HG02870 (cell line): Measurements from ENCODE around the gene FBXW8.

Source experiments
- ATAC-seq: cut with Tn5 transposase; IDR thresholded peaks from one replicate; pipeline ENCODE4 v1.9.1; 2021; ENCODE audit warnings: mild to moderate bottlenecking, moderate library complexity; ENCODE audit not compliant: unreplicated experiment

FBXW8 gene

DNA sequence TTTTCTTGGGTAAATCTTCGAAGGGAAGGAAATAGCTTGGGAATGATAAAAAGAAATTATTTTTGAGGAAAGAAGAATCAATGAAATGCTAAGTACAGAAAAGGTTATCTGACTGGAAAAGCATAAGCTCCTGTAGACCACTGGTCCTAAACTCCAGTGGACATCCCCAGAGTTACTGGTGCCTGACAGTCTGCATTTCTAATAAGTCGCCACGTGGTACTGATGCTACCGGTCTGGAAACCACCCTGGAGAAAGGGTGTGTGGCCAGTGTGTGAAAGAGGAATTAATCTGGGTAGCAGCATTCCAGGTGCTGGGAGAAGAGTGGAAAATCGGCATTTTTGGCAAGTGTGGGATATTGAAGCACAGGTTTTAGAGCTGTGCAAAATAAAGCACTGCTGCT, 73.3 kb downstream of the FBXW8 start:
- no peak for ATAC-seq

DNA sequence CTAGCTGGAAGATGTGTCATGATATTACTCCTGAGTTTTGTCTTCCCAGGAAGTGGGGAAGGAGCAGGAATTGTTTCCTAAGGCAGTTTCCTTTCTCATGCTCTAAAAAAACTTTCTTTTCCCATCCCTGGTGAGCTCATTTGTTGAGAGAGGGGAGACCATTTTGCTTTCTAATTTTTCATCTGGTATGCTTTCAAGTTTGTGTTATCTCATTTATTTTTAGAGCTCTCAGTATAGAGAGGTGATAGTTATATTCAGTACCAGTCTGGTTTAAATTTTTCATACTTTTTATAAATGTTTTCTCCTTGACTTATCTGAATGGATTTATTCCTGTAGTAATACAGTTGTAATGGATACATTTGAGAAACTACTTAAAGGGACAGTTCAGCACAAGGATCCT, 79.6 kb downstream of the FBXW8 start:
- ATAC-seq: no peak

DNA sequence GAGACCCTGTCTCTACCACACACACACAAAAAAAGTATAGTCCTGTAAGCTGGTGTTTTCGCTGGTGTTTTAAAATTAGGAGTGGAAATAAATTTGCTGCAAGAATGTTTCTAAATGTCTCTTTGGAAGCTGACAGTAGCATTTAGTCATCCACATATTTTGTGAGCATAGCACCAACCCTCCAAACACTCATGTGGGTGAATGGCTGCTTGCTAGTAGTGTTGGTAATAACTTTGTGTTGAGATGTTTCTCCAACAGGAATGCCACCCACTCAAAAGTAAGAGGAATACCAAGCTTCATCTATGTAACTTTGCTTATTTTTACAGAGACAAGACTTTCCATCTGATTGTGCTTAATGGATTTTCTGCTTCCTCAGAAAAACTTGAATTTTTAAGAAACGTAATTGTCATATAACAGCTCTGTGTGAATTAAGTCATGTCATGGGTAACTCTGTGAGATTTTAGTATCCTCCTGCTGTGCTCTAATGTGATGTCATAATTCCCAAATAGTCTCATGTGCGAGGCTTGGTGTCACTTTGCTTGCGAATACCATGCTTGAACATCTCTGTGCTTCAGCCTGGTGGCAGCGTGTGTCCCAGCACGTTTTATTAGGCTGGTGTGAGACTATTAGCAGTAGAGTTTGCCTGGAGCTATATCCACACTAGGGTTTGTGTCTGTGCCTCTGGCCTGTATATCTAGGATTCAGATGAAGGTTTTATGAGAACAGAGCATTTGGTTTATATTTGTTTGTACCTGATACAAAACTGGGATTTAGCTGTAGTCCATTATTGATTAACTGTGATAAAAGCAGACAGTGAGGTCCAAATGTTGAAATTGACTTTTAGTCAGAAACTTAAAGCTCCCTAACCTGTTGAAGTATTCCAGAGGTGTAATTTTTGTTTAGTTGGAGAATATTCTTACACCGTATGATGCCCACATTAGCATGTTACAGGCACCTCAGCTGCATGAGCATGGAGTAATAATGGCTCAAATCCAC, 80.5 kb downstream of the FBXW8 start:
- no peak for ATAC-seq

DNA sequence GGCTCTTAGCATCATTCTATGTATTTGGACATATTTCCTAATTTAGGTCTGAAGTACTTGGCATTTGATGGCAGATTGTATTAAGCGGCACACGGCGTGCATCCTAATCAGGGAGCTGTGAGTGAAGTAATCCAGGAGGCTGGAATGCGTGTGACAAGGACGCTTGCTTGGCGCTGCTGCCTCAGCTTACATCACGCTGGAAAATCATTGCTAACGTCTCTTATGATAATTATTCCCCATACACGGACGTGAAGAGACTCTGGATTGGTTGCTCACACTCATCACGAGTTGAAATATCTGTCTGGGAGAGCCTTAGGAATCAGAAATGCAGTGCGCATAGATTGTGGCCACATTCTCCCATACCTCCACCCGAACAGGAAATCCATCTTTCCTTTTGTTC, 85.3 kb downstream of the FBXW8 start:
- ATAC-seq: no peak

DNA sequence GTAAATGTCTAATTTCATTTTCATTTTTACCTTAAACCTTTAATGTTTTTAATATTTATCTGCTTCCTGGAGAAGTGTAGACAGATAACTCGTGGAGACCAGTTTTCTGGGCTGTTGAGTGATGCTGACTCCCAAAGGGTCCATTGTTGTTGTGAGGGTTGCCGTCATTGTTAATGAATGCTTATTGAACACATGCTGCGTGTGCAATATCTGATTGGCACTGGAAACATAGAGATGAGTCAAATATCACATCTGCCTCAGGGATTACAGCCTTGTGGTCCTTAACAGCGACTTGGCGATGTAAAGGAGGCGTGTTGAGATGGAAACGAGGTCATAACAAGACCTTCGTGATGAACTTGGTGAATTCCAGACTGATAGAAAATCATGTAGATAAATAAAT, 85.9 kb downstream of the FBXW8 start:
- ATAC-seq: no peak

DNA sequence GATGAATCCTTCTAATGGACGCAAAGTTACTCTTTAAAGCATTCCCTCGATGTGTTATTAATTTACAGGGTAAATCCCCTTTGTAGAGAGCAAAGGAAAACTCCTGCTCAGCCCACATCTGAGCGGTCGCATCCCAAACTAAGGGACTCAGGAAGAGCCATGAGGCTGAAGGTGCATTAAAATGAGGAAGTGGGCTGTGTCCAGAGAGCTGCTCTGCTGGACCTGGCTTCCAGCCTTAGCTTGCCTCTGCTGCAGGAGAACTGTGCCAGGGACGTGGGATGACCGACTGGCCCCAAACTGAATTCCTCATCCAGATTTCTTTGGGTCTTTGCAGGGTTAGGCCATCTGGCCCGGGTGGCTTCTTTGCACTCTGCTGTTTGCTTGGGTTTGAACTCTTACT, 88.3 kb downstream of the FBXW8 start:
- no peak for ATAC-seq

DNA sequence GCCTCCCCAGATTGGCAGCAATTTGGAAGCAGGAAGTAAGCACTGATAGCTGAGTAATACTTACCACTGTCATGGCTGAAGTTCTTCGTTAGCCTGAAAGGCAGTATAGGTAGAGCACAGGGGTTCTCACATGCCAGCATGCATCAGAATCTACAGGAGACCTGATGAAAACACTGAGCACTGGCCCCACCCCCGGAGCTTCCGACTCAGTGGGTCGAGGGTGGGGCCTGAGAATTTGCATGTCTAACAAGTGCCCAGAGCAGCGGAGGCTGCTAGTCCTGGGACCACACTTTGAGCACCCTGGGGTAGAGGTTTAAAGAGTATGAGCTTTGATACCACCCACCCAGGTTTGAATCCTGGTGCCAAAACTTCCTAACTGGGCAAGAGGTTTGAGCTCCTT, 89.6 kb downstream of the FBXW8 start:
- ATAC-seq: no peak

DNA sequence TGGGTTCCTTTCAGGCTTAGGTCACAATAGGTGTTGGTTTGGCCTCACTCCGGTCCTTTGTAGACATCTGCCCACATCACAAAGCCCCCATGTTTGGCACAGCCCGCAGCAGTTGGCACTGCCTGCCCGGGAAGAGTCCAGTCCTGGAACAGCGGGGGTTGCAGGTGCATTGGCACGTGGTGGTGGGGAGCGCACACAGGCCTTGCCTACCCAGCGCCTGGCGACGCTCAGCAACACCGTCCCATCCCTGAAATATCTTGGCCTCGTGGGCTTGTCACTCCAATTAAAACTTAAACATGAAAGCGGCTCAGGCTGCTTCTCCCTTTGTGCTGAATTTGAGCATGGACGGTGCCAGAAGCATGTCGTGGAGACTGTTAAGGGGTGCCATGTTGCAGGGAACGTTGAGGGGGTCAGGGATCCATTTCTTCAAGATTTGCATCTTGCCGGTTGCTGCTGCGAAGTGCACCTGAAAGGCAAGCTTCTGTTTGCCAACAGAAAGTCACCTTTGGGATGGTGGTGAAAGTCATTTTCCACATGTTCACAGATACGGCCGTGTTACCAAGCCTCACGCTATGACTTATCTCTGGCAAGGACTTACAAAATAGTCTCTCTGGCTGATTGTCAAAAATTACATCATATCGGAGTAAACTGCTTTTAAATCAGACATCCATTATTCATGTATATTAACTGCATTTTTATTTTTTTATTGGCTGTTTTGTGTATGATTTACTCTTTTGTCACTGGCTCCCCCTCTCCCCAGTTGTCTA, 91.5 kb downstream of the FBXW8 start:
- no peak for ATAC-seq

DNA sequence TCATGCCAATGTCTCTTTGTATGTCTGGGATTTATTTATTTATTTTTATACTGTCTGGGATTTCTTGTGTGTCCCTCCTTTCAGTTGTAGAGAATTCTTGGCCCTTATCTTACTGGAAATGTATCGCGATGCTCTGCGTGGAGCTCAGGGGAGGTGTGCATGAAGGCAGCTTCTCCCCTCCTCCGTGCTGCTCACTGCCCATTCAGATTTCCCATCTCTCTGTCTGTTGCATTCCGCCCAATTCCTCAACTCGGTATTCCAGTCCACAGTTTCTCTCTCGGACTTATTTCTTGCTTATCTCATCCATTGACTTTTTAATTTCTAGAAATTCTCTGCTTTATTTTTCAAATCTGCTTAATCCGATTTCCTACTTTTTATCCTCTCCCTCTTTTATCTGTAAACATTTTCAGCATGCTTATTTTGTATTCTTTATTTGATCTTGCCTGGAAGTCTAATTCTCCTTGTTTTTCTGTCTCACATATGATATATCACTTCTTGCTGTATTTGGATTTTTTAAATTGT, 93.2 kb downstream of the FBXW8 start:
- ATAC-seq: no peak

DNA sequence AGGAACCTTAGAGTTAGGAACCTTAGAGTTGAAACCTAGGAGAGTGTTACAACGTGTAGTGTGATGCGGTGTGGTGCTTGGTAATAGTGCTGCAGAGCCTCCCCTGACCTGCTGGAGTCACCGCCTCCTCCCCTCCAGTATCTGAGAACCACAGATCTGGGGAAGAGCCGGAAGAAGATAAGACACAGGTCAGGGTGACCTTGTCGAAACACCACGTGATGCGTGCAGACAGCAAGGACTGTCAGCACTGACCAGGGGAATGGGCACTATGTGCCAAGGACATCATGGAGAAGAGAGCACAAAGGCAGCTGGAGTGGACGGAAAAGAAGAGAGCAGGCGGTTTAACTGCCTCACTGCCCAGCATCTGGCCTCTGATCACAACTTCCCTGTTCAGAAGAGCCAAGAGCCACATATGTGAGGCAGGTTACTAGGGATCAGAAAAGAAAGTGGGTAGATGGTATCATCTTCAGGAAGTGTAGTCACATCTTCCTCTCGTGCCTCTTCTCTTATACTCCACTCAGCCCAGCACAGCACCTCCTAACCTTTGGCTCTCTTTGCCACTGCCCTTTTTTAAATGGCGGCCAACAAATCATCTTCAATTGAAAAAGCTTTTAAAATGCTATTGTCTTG, 94.8 kb downstream of the FBXW8 start:
- no peak for ATAC-seq

DNA sequence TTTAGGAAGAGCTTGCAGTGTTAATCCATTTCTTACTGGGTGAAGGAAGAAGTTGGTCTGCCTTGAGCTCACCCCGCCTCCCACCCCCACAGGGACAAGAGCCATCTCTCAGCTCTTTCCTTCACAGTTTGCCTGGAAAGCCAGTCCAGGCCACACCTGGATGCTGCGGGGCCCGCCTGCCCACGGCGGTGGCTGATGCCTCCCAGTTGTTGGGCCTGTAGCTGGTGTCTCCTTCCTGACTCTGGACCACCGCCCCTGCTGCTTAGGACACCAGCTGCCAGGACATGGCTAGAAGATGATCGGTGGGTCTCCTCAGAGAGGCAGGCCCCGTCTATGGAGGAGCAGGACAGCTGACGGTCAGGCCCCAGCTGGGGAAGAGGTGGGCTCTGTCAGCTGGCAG, 95.6 kb downstream of the FBXW8 start:
- ATAC-seq: no peak

DNA sequence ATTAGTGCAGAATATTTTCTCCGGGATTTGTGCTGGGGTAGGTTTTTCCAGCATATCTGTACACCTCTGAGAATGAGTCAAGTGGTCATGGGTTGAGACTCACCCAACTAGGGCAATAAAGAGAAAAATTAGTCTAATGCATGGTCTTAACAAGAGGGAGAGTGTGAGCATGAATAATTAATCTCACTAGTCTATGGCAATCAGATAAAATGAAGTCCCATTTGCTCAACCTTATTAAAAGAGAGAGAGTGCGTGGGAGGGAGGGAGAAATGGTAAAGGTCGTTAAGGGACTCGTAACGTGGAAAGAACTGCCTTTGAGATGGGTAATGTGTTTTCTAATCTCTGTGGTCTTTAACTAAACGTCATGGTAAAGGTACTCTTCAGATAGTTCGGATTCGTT, 96.8 kb downstream of the FBXW8 start:
- no peak for ATAC-seq

DNA sequence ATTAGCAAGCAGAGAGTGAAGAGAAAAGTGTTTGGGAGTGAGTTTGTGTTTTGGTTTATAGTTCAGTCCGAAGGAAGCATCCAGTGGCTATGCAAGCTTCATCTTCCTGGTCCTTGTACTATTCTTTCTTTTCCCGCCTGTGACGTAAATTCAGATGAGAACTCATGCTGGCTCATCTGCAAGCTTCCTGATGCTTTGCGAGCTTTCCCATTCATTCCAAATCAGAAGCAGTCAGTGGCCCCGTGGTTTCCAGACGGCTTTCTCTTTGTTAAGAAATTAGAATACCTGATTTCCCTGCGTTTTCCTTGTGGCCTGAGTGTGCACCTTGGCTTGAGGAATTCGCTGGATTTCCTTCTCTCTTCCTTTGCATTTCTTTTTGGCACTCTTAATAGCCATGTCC, 99.0 kb downstream of the FBXW8 start:
- no peak for ATAC-seq

DNA sequence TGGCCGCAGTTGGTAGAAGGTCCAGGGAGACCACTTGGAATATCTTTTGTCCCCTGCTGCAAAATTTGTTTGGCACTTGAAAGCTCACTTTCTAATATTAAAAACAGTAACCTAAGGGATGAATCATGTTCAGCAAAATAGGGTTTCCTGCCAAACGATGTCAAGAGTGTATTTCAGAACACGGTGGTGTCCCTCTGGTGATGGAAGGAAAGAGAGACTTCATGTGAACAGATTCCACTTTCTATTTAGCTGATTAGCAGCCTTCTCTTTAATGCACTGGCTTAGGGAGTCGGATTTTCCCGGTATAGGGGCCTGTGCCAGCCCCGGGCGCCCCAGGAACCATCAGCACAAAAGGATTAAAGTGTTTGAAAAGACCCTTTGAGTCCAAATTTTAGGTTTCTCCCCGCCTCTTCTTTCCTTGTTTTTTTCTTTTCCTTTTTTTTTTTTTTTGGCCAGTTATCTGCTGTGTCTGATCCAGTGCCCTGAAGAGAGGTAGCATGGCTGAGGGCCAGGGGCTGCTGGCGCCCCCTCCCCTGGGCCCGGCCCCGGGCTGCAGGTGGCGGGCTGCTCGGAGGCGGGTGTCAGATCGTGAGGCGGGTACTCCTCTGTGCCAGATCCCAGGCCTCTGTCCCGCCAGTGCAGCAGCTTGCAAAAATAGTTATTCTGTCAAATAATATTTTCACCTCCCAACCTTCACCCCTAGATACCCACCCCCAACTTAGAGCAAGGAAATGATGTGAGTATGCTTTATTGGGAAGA, 100.1 kb downstream of the FBXW8 start:
- ATAC-seq: no peak

DNA sequence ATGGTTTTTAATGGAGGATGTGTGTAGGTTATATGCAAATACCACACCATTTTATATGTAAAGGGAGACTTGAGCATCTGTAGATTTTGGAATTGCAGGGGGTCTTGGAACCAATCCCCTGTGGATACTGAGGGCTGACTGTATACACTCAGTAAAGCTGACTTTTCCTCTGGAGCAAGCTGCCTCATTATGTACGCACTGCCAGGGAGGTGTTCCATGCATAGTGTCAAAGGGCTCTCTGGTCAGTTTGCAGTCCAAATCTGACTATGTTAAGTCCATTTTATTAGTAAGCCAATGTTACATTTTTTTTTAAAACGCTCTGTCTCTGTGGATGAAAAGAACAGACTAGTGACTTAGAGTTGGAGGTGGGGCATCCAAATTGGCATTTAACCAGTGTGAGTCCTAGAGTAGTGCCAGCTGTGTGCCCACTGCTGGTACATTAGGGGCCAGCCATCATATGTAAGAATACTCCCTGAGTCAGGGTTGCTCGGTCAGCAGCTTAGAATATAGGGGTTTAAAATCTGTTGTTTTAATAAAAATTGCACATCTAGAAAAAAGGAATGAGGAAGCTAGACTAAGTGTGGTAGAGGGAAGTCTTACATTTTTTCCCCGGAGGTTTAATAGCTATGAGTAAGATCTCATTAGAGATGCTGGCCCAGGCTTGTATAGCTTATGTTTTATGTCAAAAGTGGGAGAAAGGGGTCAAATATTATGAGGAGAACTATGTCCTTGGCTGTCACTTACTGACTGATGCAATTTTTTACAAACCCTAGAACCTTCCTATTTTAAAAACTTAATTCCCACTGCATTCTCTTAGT, 101.4 kb downstream of the FBXW8 start:
- no peak for ATAC-seq

DNA sequence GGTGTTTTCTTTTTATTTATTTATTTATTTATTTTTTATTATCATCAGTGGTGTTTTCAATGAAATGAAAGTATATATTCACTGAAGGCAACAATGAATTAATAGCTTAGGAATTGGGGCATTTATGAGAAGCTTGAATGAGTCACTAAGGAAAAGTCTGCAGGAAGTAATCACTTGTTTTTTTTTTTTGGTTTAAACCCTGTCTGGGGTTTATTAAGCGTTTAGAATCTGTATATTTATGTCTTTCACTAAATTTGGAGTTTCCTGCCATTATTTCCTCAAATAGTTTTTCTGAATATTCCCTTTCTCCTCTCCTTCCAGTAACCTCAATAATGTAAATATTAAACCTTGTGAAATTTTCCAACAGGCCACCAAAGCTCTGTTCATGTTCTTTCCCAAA, 103.0 kb downstream of the FBXW8 start:
- ATAC-seq: no peak

DNA sequence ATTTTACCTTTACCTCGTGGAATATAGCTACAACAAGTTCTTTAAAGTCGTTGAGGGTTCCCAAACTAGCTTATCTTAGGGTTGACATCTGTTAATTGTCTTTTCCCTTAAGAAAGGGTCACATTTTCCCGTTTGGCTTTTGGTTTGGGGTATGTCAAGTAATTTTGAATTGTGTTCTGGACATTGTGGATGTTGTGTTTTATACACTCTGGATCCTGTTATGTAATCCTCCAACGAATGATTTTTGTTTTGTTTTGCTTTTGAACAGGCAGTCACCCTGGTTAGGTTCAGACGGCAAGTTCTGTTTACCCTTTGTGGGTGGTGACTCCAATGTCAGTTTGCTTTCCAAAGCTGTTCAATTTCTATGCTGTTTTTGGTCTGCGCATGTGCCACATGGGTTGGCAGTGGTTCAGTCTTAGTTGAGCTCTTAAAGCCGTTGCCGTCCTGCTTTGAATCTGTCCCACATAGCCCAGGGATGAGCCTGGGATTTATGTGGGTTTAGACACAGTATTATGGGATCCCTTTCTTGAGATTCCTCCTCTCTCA, 103.7 kb downstream of the FBXW8 start:
- ATAC-seq: no peak

DNA sequence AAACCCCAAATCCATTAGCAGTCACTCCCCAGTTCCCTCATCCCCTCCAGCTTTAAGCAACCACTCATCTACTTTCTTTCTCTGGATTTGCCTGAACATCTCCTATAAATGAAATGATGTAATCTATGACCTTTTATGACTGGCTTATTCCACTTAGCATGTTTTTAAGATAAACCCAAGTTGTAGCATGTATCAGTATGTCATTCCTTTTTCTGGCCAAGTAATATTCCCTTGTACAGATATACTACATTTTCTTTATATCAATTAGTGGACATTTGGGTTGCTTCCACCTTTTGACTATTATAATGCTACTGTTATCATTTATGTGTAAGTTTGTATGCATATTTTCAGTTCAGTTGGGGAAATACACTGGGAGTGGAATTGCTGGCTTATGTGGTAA, 105.1 kb downstream of the FBXW8 start:
- ATAC-seq: no peak

DNA sequence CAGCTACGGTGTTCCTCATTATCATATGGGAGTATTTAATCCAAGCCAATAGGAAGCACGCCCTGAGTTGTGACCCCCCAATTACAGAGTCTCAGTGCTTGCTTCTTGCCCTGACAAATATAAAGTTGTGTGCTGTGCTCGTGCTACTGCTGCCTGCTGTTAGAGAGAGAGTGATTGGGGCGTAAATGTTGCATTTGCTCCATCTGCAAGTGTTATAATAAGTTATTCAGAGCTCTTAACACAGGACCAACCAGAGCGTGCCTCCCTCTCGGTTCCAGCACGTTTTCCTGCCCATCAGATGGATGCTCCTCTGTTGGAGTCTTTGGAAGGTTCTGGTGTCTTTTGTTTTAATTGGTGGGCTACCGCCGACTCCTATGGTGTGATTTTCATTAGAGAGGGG, 107.1 kb downstream of the FBXW8 start:
- ATAC-seq: no peak

DNA sequence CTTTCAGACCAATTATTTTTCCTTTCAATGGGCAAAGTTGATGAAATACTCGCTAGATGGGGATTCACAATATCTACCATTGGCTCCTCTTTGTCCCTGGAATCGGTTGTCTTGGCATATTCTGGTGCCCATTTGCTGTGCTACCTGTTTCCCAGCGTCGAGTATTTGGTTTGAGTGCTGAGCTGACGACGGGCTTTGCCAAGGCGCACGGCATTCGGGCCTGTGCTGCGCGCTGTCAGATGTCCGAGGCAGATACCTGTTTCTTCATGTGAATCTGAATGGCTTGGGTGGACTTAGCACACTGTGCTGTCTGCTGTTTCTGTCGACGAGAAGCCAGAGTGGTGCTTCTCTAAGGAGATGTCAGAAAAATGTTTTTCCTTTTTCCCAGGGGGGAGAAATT, 107.5 kb downstream of the FBXW8 start:
- ATAC-seq: no peak
